SK-N-SH (cell line): Measurements from ENCODE around the gene PHLPP1. TPM values are rescaled to one million over a fixed set of nuclear protein-coding genes. Genes with fewer than 3 reads are reported as not detected.

Experiments used
- CTCF ChIA-PET: fragments of 300-600, 350-600 bp; formaldehyde crosslinking; extraction: SDS; loops from one replicate; lab custom pipeline; 2021; lab: Yijun Ruan, JAX
- POLR2A ChIA-PET: fragments of 350-600 bp; sonication (Branson Sonifier 250); formaldehyde crosslinking; extraction: SDS; loops from one replicate; lab custom pipeline; 2020; ENCODE audit warnings: antibody characterized with exemption, inconsistent platforms; lab: Yijun Ruan, JAX
- DNase-seq: peaks from one replicate; pipeline ENCODE4 v3.0.0; 2012
- H2AFZ ChIP-seq: fragments of 200-600 bp; sonication (generic); 2 replicates; pipeline ENCODE4 v1.8.1; 2016; ENCODE audit warnings: antibody characterized with exemption, mild to moderate bottlenecking, low read depth
- H3F3A ChIP-seq: fragments of 200-600 bp; sonication (generic); replicated peaks from 2 replicates; pipeline ENCODE3; 2016; ENCODE audit warnings: antibody characterized with exemption, mild to moderate bottlenecking; ENCODE audit not compliant: insufficient read depth
- H3K27ac ChIP-seq, 2 experiments: fragments of 200-500 bp in 1 of 2; fragments of 200-600 bp in 1 of 2; sonication (Bioruptor generic) in 1 of 2; sonication (generic), shearing (Covaris generic) in 1 of 2; 2 replicates each; pipeline versions ENCODE4 v1.5.1 to v1.6.1; 2014 to 2016; ENCODE audit warnings: low read depth in 2 of 2, inconsistent platforms in 1 of 2, low read length in 1 of 2, mild to moderate bottlenecking in 1 of 2, mixed read lengths in 1 of 2
- H3K27me3 ChIP-seq: fragments of 200-600 bp; sonication (generic), shearing (Covaris generic); 2 replicates; pipeline ENCODE4 v1.6.1; 2016; ENCODE audit warnings: mixed run types; ENCODE audit not compliant: insufficient read depth
- H3K36me3 ChIP-seq, 2 experiments: fragments of 200-500 bp in 1 of 2; fragments of 200-600 bp in 1 of 2; sonication (Bioruptor generic) in 1 of 2; sonication (generic) in 1 of 2; replicated peaks in 1 of 2; 2 replicates each; pipeline versions ENCODE3 to v1.5.1; 2014 to 2016; ENCODE audit warnings: low read length in 1 of 2, mild to moderate bottlenecking in 1 of 2; ENCODE audit not compliant: insufficient read depth in 2 of 2, control insufficient read depth in 1 of 2
- H3K4me1 ChIP-seq, 2 experiments: fragments of 200-500 bp in 1 of 2; fragments of 200-600 bp in 1 of 2; sonication (Bioruptor generic) in 1 of 2; sonication (generic), shearing (Covaris generic) in 1 of 2; 2 replicates each; pipeline versions ENCODE4 v1.5.1 to v1.6.1; 2014 to 2016; ENCODE audit warnings: low read depth in 1 of 2, low read length in 1 of 2, mixed run types in 1 of 2; ENCODE audit not compliant: insufficient read depth in 2 of 2, control insufficient read depth in 1 of 2
- H3K4me2 ChIP-seq: fragments of 200-600 bp; sonication (generic), shearing (Covaris generic); 2 replicates; pipeline ENCODE4 v1.6.1; 2017; ENCODE audit warnings: mixed run types
- H3K4me3 ChIP-seq, 2 experiments: fragments of 200-500 bp in 1 of 2; fragments of 200-600 bp in 1 of 2; sonication (Bioruptor generic) in 1 of 2; sonication (generic), shearing (Covaris generic) in 1 of 2; 2 replicates each; pipeline versions ENCODE4 v1.5.1 to v1.8.1; 2014 to 2016; ENCODE audit warnings: low read depth in 2 of 2, inconsistent platforms in 1 of 2, low read length in 1 of 2, mild to moderate bottlenecking in 1 of 2, mixed read lengths in 1 of 2, moderate library complexity in 1 of 2
- H3K79me2 ChIP-seq: fragments of 200-600 bp; sonication (generic); 2 replicates; pipeline ENCODE4 v1.8.1; 2017; ENCODE audit warnings: mild to moderate bottlenecking; ENCODE audit not compliant: insufficient read depth
- H3K9ac ChIP-seq: fragments of 200-600 bp; sonication (generic); 2 replicates; pipeline ENCODE4 v1.6.1; 2017; ENCODE audit warnings: mixed run types
- H3K9me2 ChIP-seq: fragments of 200-600 bp; sonication (generic); 2 replicates; pipeline ENCODE4 v1.6.1; 2017; ENCODE audit warnings: mixed run types
- H3K9me3 ChIP-seq: fragments of 200-600 bp; sonication (generic); 2 replicates; pipeline ENCODE4 v1.6.1; 2017; ENCODE audit warnings: mixed run types, mild to moderate bottlenecking, moderate library complexity
- H4K20me1 ChIP-seq: fragments of 200-600 bp; sonication (generic); 2 replicates; pipeline ENCODE4 v1.6.1; 2017; ENCODE audit warnings: mild to moderate bottlenecking, mixed run types; ENCODE audit not compliant: insufficient read depth
- CHD2 ChIP-seq: fragments of 150-350 bp; IDR thresholded peaks from 2 replicates; pipeline ENCODE4 v1.6.1; 2018; ENCODE audit warnings: low read length; ENCODE audit not compliant: partially characterized antibody
- CTCF ChIP-seq: fragments of 200-600 bp; sonication (generic); IDR thresholded peaks from 2 replicates; pipeline ENCODE4 v1.6.1; 2017; ENCODE audit warnings: antibody characterized with exemption, mild to moderate bottlenecking, moderate library complexity
- ELF1 ChIP-seq: IDR thresholded peaks from 2 replicates; pipeline ENCODE4 v1.4.0; 2012
- EP300 ChIP-seq, 2 experiments: IDR thresholded peaks; 2 replicates each; pipeline versions ENCODE4 v1.4.0 to v1.6.1; 2012; ENCODE audit warnings: borderline replicate concordance in 1 of 2, low read depth in 1 of 2, low read length in 1 of 2
- EZH2phosphoT487 ChIP-seq: fragments of 200-600 bp; sonication (generic); IDR thresholded peaks from 2 replicates; pipeline ENCODE4 v1.6.1; 2017; ENCODE audit warnings: low read depth, mixed run types, mild to moderate bottlenecking, antibody characterized with exemption, moderate library complexity, borderline replicate concordance
- FOSL2 ChIP-seq: IDR thresholded peaks from 2 replicates; pipeline ENCODE4 v1.4.0; 2012; ENCODE audit warnings: low read depth, mild to moderate bottlenecking, moderate library complexity, borderline replicate concordance
- FOXJ3 ChIP-seq: sonication (generic); formaldehyde crosslinking; IDR thresholded peaks from 2 replicates; pipeline ENCODE4 v1.5.1; 2020; ENCODE audit warnings: mild to moderate bottlenecking, missing genetic modification reagents
- GABPA ChIP-seq: IDR thresholded peaks from 2 replicates; pipeline ENCODE4 v1.4.0; 2012; ENCODE audit warnings: low read depth, mild to moderate bottlenecking
- GATA2 ChIP-seq: sonication (generic); formaldehyde crosslinking; IDR thresholded peaks from 2 replicates; pipeline ENCODE4 v1.5.0; 2020; ENCODE audit warnings: mild to moderate bottlenecking, missing genetic modification reagents
- IRF3 ChIP-seq: fragments of 150-350 bp; IDR thresholded peaks from 2 replicates; pipeline ENCODE4 v1.6.1; 2016; ENCODE audit warnings: mild to moderate bottlenecking, low read depth, low read length
- JUND ChIP-seq: IDR thresholded peaks from 2 replicates; pipeline ENCODE4 v1.4.0; 2012
- MEF2A ChIP-seq: IDR thresholded peaks from 2 replicates; pipeline ENCODE4 v1.4.0; 2012; ENCODE audit warnings: low read depth, borderline replicate concordance
- MXI1 ChIP-seq: IDR thresholded peaks from 2 replicates; pipeline ENCODE4 v1.6.1; 2012; ENCODE audit warnings: mild to moderate bottlenecking, low read depth, low read length, improper control_type of control experiment
- NFIC ChIP-seq: IDR thresholded peaks from 2 replicates; pipeline ENCODE4 v1.4.0; 2012; ENCODE audit warnings: borderline replicate concordance
- RCOR1 ChIP-seq: fragments of 150-350 bp; IDR thresholded peaks from 2 replicates; pipeline ENCODE4 v1.6.1; 2017; ENCODE audit warnings: antibody characterized with exemption, low read length
- REST ChIP-seq: IDR thresholded peaks from 2 replicates; pipeline ENCODE4 v1.6.1; 2012; ENCODE audit warnings: mild to moderate bottlenecking, low read depth, low read length, moderate library complexity
- RXRA ChIP-seq: IDR thresholded peaks from 2 replicates; pipeline ENCODE4 v1.4.0; 2012; ENCODE audit warnings: low read depth, mild to moderate bottlenecking, borderline replicate concordance
- SIN3A ChIP-seq: IDR thresholded peaks from 2 replicates; pipeline ENCODE4 v1.6.1; 2012; ENCODE audit warnings: low read depth, mild to moderate bottlenecking, low read length, moderate library complexity, borderline replicate concordance
- SMC3 ChIP-seq: IDR thresholded peaks from 2 replicates; pipeline ENCODE4 v1.6.1; 2012; ENCODE audit warnings: low read depth, low read length, improper control_type of control experiment
- TCF12 ChIP-seq: IDR thresholded peaks from 2 replicates; pipeline ENCODE4 v1.4.0; 2012
- YY1 ChIP-seq: IDR thresholded peaks from 2 replicates; pipeline ENCODE4 v1.4.0; 2012; ENCODE audit warnings: low read depth, mild to moderate bottlenecking
- WGBS: methylation state at CpG from one replicate; pipeline ENCODE4 v1.1.6; 2017; ENCODE audit warnings: low lambda C conversion rate; 5-methylcytosine and 5-hydroxymethylcytosine counted together
- polyA plus RNA-seq, 3 experiments: library from polyadenylated mRNA; depleted of rRNA; stranded (reverse); fragments of >200 nt; gene quantifications; 2 replicates each; pipeline ENCODE4 v1.2.3, GENCODE V29; 2012

PHLPP1 gene
- polyA plus RNA-seq, 1 of the 3 experiments (the other 2 are of a cell fraction) = 4.6 TPM

- Histone ChIP-seq H3K4me2 (no peak overlapping the region), H3K4me1 (no peaks in the 10 kb centered on the region; a peak in 1 of 4 replicates), H3K4me3 (no peak overlapping the region), H2AFZ (no peak overlapping the region), H3K9me3 (no peaks in the 10 kb centered on the region), H3K27me3 (no peaks in the 10 kb centered on the region), H3K9me2 (no peaks in the 10 kb centered on the region), H3K27ac (no peak overlapping the region), H4K20me1 (no peaks in the 10 kb centered on the region), H3K36me3 (no peaks in the 10 kb centered on the region), H3K9ac (no peak overlapping the region), H3K79me2 (no peaks in the 10 kb centered on the region), H3F3A (no peaks in the 10 kb centered on the region)
- ChIA-PET POLR2A (no interaction called here), CTCF (no interaction called here)
- TF ChIP-seq TCF12 (no peak), EZH2phosphoT487 (no peak), REST (no peak), CHD2 (no peak), CTCF (no peak), ELF1 (no peak), IRF3 (no peak), RCOR1 (no peak), FOXJ3 (CRISPR knock-in tag) (no peak), JUND (no peak)
- DNase-seq = no peak
- WGBS = 66% methylated on average over 9 of the region's 9 CpGs
These were observed 287.6 kb downstream of the PHLPP1 start for GRCh38 chr18:63002803-63003445.

- no peaks in the 10 kb centered on the region for H3F3A ChIP-seq
- no peaks in the 10 kb centered on the region for H3K36me3 ChIP-seq
- H3K4me2 ChIP-seq = no peak overlapping the region
- whole genome bisulfite sequencing = 63% methylated on average over 4 of the region's 5 CpGs
- H2AFZ ChIP-seq = no peak overlapping the region
- ChIA-PET CTCF (interaction anchor here (1.4 to 4.1 kb wide), 5 partner anchors 12 to 420 kb away, joined by 3 to 14 read pairs (median 7); no protein-coding TSS in a partner anchor), POLR2A (no interaction called here)
- no peaks in the 10 kb centered on the region for H3K9me3 ChIP-seq
- no peaks in the 10 kb centered on the region; a peak in 1 of 4 replicates for H3K4me1 ChIP-seq
- DNase-seq = no peak
- no peaks in the 10 kb centered on the region for H3K27me3 ChIP-seq
- H3K27ac ChIP-seq = no peak overlapping the region
- H4K20me1 ChIP-seq = no peaks in the 10 kb centered on the region
- no peak overlapping the region for H3K4me3 ChIP-seq
- no peaks in the 10 kb centered on the region for H3K9me2 ChIP-seq
- H3K9ac ChIP-seq = no peak overlapping the region
- H3K79me2 ChIP-seq = no peaks in the 10 kb centered on the region
- no peak for TF ChIP-seq GABPA
- no peak for TF ChIP-seq EP300 (IDR thresholded peaks at IDR 0.05; ENCODE audit: borderline replicate concordance in 1 of 2, low read depth in 1 of 2, low read length in 1 of 2)
- no peak for TF ChIP-seq JUND
- TF ChIP-seq NFIC = no peak
- TF ChIP-seq SIN3A = no peak
- TF ChIP-seq SMC3 = no peak
- TF ChIP-seq RXRA = no peak
- no peak for TF ChIP-seq MXI1
- no peak for TF ChIP-seq MEF2A
- no peak for TF ChIP-seq TCF12
- no peak for TF ChIP-seq ELF1
- TF ChIP-seq YY1 = no peak
- no peak for TF ChIP-seq FOXJ3 (CRISPR knock-in tag)
- no peak for TF ChIP-seq EZH2phosphoT487
- no peak for TF ChIP-seq GATA2 (CRISPR knock-in tag)
- no peak for TF ChIP-seq FOSL2
- TF ChIP-seq RCOR1 = no peak
These were observed 288.6 kb downstream of the PHLPP1 start for GRCh38 chr18:63003899-63004298.
